GM04504 (cell line): ENCODE measurements around the gene ZNF597.
A peak's percentile ranks its signal among the peaks of the same experiment; 100 is the strongest.

Experiments used
- DNase-seq: peaks from one replicate; pipeline ENCODE4 v3.0.0-alpha.2; 2012; ENCODE audit warnings: low read depth

The ZNF597 gene

GRCh38 chr16:3454631-3455147, 11.4 kb upstream of the ZNF597 start:
- DNase-seq = no peak

GRCh38 chr16:3454093-3454492, 10.8 kb upstream of the ZNF597 start:
- DNase-seq = no peak

- DNase-seq = peak; percentile 59
Measured at GRCh38 chr16:3444032-3444388, 706 bp upstream of the ZNF597 start.

- no peak for DNase-seq
Measured at GRCh38 chr16:3439637-3440036, 3.7 kb downstream of the ZNF597 start.

GRCh38 chr16:3434373-3434772, 8.9 kb downstream of the ZNF597 start:
- no peak for DNase-seq

GRCh38 chr16:3431779-3432219, 11.5 kb downstream of the ZNF597 start:
- no peak for DNase-seq

GRCh38 chr16:3413730-3414379, 29.4 kb downstream of the ZNF597 start:
- no peak for DNase-seq

GRCh38 chr16:3408561-3409197, 34.6 kb downstream of the ZNF597 start:
- no peak for DNase-seq

- DNase-seq = no peak
Measured at GRCh38 chr16:3401719-3402397, 41.4 kb downstream of the ZNF597 start.

GRCh38 chr16:3400779-3401688, 42.3 kb downstream of the ZNF597 start, which contains the start of the genes ZNF174 and ZSCAN32:
Gene ZNF174 (plus strand): TSS chr16:3401215. CDS start chr16:3402005, 790 bp downstream.
Gene ZSCAN32 (minus strand): TSS chr16:3401004. CDS start chr16:3397557, 3,447 bp downstream.
- DNase-seq = peak; percentile 99

- DNase-seq = no peak
Measured at GRCh38 chr16:3400446-3400778, 42.9 kb downstream of the ZNF597 start.

GRCh38 chr16:3389663-3390338, 53.5 kb downstream of the ZNF597 start:
- no peak for DNase-seq

GRCh38 chr16:3388325-3388724, 55.0 kb downstream of the ZNF597 start:
- DNase-seq = no peak

- no peak for DNase-seq
Measured at GRCh38 chr16:3383045-3383448, 60.3 kb downstream of the ZNF597 start.
